GM10266 (cell line): Measurements from ENCODE around the gene TICAM2.

ENCODE experiments used
- DNase-seq: peaks from one replicate; pipeline ENCODE4 v3.0.0; 2012; ENCODE audit errors: extremely low spot score
- TF ChIP-seq, protein P1 (sequence below): IDR thresholded peaks from 2 replicates; pipeline ENCODE4 v1.5.1; 2012; ENCODE audit warnings: mild to moderate bottlenecking, low read depth; ENCODE audit not compliant: control insufficient read depth, insufficient read depth; ENCODE audit errors: missing control alignments

Gene TICAM2

GRCh38 chr5:115544436-115545350 is 57.6 kb downstream of the TICAM2 start, which contains the start of gene FEM1C:
TSS of gene FEM1C (minus strand) at chr5:115544775. CDS start at chr5:115543493, 1,282 bp downstream.
- TF ChIP-seq, protein P1, sequence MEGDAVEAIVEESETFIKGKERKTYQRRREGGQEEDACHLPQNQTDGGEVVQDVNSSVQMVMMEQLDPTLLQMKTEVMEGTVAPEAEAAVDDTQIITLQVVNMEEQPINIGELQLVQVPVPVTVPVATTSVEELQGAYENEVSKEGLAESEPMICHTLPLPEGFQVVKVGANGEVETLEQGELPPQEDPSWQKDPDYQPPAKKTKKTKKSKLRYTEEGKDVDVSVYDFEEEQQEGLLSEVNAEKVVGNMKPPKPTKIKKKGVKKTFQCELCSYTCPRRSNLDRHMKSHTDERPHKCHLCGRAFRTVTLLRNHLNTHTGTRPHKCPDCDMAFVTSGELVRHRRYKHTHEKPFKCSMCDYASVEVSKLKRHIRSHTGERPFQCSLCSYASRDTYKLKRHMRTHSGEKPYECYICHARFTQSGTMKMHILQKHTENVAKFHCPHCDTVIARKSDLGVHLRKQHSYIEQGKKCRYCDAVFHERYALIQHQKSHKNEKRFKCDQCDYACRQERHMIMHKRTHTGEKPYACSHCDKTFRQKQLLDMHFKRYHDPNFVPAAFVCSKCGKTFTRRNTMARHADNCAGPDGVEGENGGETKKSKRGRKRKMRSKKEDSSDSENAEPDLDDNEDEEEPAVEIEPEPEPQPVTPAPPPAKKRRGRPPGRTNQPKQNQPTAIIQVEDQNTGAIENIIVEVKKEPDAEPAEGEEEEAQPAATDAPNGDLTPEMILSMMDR, result no peak
- DNase-seq, result peak; percentile 96

DNA sequence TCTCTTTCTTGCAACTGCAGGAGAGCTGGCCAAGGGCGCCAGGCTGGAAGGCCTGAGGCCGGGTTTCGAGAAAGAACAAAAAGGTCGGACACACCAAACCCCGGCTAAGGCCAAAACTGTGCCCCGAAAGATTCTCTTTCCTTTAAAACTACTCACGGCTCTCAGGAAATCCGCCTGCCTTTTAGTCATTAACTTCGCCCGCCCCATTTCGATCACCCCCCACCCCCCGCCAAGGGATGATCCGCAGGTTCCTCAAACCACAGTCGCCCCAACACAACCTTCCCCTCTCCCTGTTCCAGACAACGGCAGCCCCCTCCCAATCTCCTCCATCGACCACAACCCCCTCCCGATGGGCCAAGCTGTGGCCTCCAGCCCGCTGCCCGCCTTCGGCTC is 58.2 kb downstream of the TICAM2 start:
- no peak for DNase-seq

DNA sequence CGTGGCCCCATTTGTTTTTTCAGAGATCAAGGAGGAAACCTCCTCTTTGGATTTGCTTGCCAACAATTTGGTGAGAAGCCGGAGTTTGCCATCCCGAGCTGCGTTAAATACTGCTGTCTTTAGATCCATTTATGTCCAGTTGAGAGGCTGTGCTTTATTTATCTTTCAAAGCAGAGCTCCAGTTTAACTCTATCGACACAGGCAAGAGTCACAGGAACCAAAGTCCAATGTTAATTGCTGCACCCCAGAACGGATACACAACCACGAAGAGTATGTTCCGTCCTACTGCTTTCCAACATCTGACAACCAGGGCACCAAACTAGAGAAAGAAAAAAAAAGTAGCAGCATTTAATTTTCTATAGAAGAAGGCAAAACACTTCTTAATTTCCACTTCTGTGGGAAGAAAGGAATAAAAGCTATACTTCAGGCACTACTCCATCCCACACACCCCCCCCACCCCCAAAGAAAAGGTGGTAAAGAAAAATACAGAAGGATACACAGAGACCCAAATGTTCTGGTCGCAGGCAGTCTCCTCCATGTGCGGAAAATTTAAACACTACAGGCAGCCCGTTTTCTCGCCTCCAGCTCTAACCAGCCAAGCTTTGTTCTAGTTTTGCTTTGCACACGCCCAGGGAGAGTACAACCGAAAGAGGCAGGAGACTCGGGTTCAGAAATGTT is 58.8 kb downstream of the TICAM2 start:
- TF ChIP-seq, protein P1, result no peak
- peak; percentile 53 for DNase-seq

More for the DNA sequence above, 58.2 kb downstream of the TICAM2 start:
- TF ChIP-seq, protein P1, result no peak

DNA sequence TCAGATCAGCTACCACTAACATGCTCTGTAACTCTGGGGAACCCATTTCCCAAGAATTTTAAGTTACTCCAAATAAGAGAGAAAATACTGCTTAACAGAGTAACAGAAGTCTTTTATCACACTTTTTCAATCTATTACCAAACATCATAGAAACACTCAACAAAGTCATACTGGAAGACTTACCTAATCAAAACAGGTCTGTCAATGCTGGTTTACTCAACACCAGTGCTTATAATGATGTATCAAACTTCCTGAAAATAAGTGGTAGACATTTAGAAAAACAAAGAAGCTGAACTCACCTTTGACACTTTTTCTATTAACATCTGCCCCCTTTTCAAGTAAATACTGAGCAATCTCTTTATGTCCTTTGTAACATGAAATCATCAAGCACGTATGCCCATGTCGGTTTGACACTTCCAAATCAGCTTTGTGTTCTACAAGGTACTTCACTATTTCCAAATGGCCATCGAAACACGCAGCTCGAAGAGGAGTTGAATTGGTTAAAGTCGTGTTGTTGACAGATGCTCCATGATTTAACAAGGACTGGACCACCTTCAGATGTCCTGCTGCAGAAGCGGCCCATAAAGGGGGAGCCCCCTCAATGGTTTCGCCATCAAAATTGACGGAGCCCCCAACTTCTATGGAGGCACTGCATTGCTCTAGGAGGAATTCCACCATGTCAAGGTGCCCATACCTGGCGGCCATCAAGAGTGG is 59.5 kb downstream of the TICAM2 start:
- TF ChIP-seq, protein P1, result no peak
- DNase-seq, result no peak

DNA sequence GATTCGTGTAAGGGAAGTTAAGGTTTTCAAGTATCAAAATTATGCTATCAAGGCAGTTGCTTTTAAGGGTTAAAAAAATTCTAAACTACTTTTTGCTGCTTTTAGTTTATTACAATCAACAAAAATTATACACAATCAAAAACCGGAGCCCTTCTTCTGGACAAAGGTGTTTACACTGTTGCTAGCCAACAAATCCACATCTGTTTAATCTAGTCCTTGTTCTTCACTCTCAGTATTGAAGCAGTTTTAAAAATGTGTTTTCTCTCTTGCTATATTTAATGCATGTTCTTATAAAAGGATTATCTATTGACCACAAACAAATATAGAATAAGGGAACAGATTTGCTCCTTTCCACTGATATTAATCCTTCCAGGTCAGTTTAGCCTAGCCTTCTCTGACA is 60.2 kb downstream of the TICAM2 start:
- TF ChIP-seq, protein P1, result no peak
- no peak for DNase-seq

GRCh38 chr5:115541611-115542010 is 60.7 kb downstream of the TICAM2 start:
- DNase-seq, result no peak
- TF ChIP-seq, protein P1, result no peak
